ENCODE results near the gene PMIS2. TPM values are rescaled to one million over a fixed set of nuclear protein-coding genes. Genes with fewer than 3 reads are reported as not detected.
"Not testable (repeated sequence)": the region's sequence is repeated elsewhere in the genome, so short reads cannot be mapped to it uniquely, and the experiment has no call there.

PMIS2 gene
- total RNA-seq, 1 experiment from 2014 or later, result not detected

- Mint-ChIP-seq H3K4me1 (ENCODE audit: low read depth, unreplicated experiment) (peaks cover 9% of the 10 kb centered on the region), H3K27ac (ENCODE audit: unreplicated experiment) (no peak overlapping the region), H3K9me3 (ENCODE audit: unreplicated experiment) (peaks cover 13% of the 10 kb centered on the region), H3K4me3 (ENCODE audit: unreplicated experiment) (no peak overlapping the region), H3K36me3 (ENCODE audit: insufficient read depth, unreplicated experiment) (no peaks in the 10 kb centered on the region), H3K27me3 (ENCODE audit: insufficient read depth, unreplicated experiment) (no peaks in the 10 kb centered on the region)
- no TSS peak for BruUV-seq (replicated peaks)
- TF ChIP-seq, protein P1, sequence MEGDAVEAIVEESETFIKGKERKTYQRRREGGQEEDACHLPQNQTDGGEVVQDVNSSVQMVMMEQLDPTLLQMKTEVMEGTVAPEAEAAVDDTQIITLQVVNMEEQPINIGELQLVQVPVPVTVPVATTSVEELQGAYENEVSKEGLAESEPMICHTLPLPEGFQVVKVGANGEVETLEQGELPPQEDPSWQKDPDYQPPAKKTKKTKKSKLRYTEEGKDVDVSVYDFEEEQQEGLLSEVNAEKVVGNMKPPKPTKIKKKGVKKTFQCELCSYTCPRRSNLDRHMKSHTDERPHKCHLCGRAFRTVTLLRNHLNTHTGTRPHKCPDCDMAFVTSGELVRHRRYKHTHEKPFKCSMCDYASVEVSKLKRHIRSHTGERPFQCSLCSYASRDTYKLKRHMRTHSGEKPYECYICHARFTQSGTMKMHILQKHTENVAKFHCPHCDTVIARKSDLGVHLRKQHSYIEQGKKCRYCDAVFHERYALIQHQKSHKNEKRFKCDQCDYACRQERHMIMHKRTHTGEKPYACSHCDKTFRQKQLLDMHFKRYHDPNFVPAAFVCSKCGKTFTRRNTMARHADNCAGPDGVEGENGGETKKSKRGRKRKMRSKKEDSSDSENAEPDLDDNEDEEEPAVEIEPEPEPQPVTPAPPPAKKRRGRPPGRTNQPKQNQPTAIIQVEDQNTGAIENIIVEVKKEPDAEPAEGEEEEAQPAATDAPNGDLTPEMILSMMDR (IDR thresholded peaks at IDR 0.05; ENCODE audit: insufficient read depth in 1 of 2, low read depth in 1 of 2, low read length in 1 of 2, severe bottlenecking in 1 of 2, unreplicated experiment in 1 of 2), result no peak
- intact Hi-C loops (cut with micrococcal nuclease; ENCODE audit: unreplicated experiment), result no loop called here
- ChIA-PET POLR2A (no interaction called here), CTCF (no interaction called here)
- Histone ChIP-seq H3K36me3 (ENCODE audit: control insufficient read depth, insufficient read depth, low read length) (no peaks in the 10 kb centered on the region), H3K27me3 (replicated peaks; ENCODE audit: control insufficient read depth, insufficient read depth, low read length) (no peaks in the 10 kb centered on the region), H3K4me1 (peaks cover 11% of the 10 kb centered on the region), H3K9me3 (no peaks in the 10 kb centered on the region), H3K4me3 (ENCODE audit: low read depth, low read length) (no peak overlapping the region)
- DNase-seq, result no peak
Measured at GRCh38 chr19:35596366-35596999, 10.5 kb downstream of the PMIS2 start.

- TF ChIP-seq, protein P1 (IDR thresholded peaks at IDR 0.05; ENCODE audit: insufficient read depth in 1 of 2, low read depth in 1 of 2, low read length in 1 of 2, severe bottlenecking in 1 of 2, unreplicated experiment in 1 of 2), result no peak
- H3K9me3 Mint-ChIP-seq (ENCODE audit: unreplicated experiment), result peaks cover 21% of the 10 kb centered on the region
- peaks cover 14% of the 10 kb centered on the region for H3K4me1 Mint-ChIP-seq (ENCODE audit: low read depth, unreplicated experiment)
- ChIA-PET CTCF (interaction anchor here (0.7 kb wide), 1 partner anchor 10 kb away, joined by 3 read pairs; the partner anchor contains the start of gene HAUS5), POLR2A (no interaction called here)
- no peak overlapping the region for H3K4me3 Mint-ChIP-seq (ENCODE audit: unreplicated experiment)
- H3K36me3 Mint-ChIP-seq (ENCODE audit: insufficient read depth, unreplicated experiment), result no peaks in the 10 kb centered on the region
- no peak overlapping the region for H3K27ac Mint-ChIP-seq (ENCODE audit: unreplicated experiment)
- intact Hi-C loops (cut with micrococcal nuclease; ENCODE audit: unreplicated experiment), result no loop called here
- peaks cover 10% of the 10 kb centered on the region for H3K9me3 ChIP-seq
- no peak for DNase-seq
- no peak overlapping the region for H3K4me3 ChIP-seq (ENCODE audit: low read depth, low read length)
- H3K27me3 Mint-ChIP-seq (ENCODE audit: insufficient read depth, unreplicated experiment), result no peaks in the 10 kb centered on the region
- no TSS peak for BruUV-seq (replicated peaks)
- H3K36me3 ChIP-seq (ENCODE audit: control insufficient read depth, insufficient read depth, low read length), result no peaks in the 10 kb centered on the region
- H3K4me1 ChIP-seq, result peaks cover 11% of the 10 kb centered on the region
- H3K27me3 ChIP-seq (replicated peaks; ENCODE audit: control insufficient read depth, insufficient read depth, low read length), result no peaks in the 10 kb centered on the region
Measured at GRCh38 chr19:35601971-35602370, 16.0 kb downstream of the PMIS2 start.

DNA sequence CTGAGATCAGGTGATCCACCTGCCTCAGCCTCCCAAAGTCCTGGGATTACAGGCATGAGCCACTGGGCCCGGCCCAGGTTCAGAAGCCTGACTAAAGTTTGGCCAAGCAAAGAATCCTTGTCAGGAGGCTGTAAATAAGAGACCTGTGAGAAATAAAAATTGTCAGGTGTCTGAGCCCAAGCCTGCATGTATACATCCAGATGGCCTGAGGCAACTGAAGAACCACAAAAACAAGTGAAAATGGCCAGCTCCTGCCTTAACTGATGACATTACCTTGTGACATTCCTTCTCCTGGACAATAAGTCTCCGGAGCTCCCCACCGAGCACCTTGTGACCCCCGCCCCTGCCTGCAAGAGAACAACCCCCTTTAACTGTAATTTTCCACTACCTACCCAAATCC is 18.5 kb downstream of the PMIS2 start:
- peaks cover 21% of the 10 kb centered on the region for H3K9me3 ChIP-seq
- H3K4me1 ChIP-seq; H3K36me3 ChIP-seq (ENCODE audit: control insufficient read depth, insufficient read depth, low read length); POLR2A ChIA-PET; BruUV-seq (replicated peaks); intact Hi-C loops (cut with micrococcal nuclease; ENCODE audit: unreplicated experiment); CTCF ChIA-PET; H3K4me3 Mint-ChIP-seq (ENCODE audit: unreplicated experiment); H3K27ac Mint-ChIP-seq (ENCODE audit: unreplicated experiment); DNase-seq; H3K27me3 ChIP-seq (replicated peaks; ENCODE audit: control insufficient read depth, insufficient read depth, low read length); H3K36me3 Mint-ChIP-seq (ENCODE audit: insufficient read depth, unreplicated experiment); H3K27me3 Mint-ChIP-seq (ENCODE audit: insufficient read depth, unreplicated experiment); H3K4me3 ChIP-seq (ENCODE audit: low read depth, low read length); H3K4me1 Mint-ChIP-seq (ENCODE audit: low read depth, unreplicated experiment): not testable (repeated sequence)
- peaks cover 29% of the 10 kb centered on the region for H3K9me3 Mint-ChIP-seq (ENCODE audit: unreplicated experiment)

DNA sequence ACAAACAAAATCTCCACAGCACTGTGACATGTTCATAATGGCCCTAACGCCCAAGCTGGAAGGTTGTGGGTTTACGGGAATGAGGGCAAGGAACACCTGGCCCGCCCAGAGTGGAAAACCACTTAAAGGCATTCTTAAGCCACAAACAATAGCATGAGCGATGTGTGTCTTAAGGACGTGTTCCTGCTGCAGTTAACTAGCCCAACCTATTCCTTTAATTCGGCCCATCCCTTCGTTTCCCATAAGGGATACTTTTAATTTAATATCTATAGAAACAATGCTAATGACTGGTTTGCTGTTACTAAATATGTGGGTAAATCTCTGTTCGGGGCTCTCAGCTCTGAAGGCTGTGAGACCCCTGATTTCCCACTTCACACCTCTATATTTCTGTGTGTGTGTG is 21.2 kb downstream of the PMIS2 start:
- H3K4me1 Mint-ChIP-seq (ENCODE audit: low read depth, unreplicated experiment); intact Hi-C loops (cut with micrococcal nuclease; ENCODE audit: unreplicated experiment); POLR2A ChIA-PET: not testable (repeated sequence)

More for the DNA sequence above, 21.2 kb downstream of the PMIS2 start:
- peaks cover 29% of the 10 kb centered on the region for H3K9me3 Mint-ChIP-seq (ENCODE audit: unreplicated experiment)
- not testable (repeated sequence) for H3K27ac Mint-ChIP-seq (ENCODE audit: unreplicated experiment); H3K4me3 Mint-ChIP-seq (ENCODE audit: unreplicated experiment); H3K4me3 ChIP-seq (ENCODE audit: low read depth, low read length); H3K36me3 ChIP-seq (ENCODE audit: control insufficient read depth, insufficient read depth, low read length); H3K36me3 Mint-ChIP-seq (ENCODE audit: insufficient read depth, unreplicated experiment); H3K4me1 ChIP-seq; H3K27me3 ChIP-seq (replicated peaks; ENCODE audit: control insufficient read depth, insufficient read depth, low read length); H3K27me3 Mint-ChIP-seq (ENCODE audit: insufficient read depth, unreplicated experiment); DNase-seq; BruUV-seq (replicated peaks)
- H3K9me3 ChIP-seq, result peaks cover 21% of the 10 kb centered on the region
- CTCF ChIA-PET, result interaction anchor here (0.6 kb wide), 1 partner anchor 81 kb away, joined by 3 read pairs; no protein-coding TSS in a partner anchor
